HG03139 (cell line): ENCODE measurements around the gene ADTRP.

Experiments
- ATAC-seq: cut with Tn5 transposase; IDR thresholded peaks from one replicate; pipeline ENCODE4 v1.9.1; 2021; ENCODE audit not compliant: unreplicated experiment

Gene ADTRP

DNA sequence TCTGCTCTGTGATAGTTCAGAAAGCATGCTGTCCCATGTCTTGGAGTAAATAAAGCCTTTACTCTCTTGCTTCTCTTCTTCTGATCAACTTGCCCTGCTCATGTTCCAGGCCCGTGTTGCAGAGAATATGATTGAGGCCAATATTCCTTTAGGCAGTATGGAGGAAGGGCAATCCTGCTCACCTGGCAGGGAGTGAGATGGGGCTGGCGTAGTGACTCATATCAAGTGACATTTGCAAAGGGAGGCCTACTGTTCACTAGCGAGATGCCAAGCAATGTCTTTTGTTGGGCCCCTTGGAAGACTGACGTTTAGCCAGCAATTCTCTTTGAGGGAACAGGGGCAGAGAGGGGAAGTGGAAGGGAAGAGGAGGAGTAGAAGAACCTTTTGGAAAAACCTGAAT, 19.7 kb downstream of the ADTRP start:
- ATAC-seq, result no peak

DNA sequence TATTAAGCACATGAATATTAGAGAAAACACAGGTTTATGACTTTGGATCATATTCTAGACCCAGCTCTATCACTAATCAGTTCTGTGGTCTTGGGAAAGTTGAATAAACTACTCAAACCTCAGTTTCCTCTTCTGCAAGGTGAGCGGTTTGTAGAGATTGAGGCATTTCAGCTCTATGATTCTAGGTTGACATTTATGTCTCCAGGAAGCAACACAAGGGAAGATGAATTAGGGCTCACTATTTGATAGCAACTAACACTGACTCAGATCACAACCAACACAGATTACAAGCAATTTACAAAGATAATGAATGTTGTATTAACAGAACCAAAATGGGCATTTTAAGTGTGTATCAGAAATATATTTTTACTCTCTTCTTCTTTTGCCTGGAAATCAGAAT, 21.9 kb downstream of the ADTRP start:
- no peak for ATAC-seq

DNA sequence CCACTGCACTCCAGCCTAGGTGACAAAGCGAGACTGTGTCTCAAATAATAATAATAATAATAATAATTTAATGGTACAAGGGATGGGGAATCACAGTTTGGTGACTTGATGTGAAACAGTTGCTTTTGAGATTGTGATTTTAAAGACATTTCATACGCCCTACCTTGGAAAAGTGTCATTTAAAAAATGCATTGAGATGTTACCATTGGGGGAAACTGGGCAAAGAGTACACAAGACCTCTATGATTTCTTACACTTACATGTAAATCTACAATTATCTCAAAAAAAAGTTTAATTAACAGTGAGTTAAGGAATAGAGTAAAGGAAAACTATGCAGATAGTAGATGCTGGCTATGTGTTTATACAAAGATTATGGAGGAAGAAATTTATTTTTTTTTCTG, 22.3 kb downstream of the ADTRP start:
- no peak for ATAC-seq

DNA sequence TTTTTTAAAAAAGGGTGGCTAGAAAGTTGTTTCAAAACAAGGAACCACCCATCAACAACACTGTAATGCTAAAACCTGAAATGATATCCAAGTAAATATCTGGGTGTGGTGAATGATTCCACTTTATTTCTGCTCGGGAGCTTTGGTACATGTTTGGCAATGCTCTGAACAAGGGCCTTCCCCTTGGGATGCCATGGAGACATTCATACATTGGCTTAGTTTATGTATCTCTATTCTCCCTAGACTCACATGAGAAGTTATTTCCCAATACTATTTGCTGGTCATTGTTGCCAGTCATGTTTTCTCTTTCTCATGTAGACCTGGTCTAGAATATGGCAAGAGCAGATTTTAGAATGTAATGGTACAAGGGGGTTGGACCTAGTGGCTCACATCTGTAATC, 22.9 kb downstream of the ADTRP start:
- no peak for ATAC-seq

DNA sequence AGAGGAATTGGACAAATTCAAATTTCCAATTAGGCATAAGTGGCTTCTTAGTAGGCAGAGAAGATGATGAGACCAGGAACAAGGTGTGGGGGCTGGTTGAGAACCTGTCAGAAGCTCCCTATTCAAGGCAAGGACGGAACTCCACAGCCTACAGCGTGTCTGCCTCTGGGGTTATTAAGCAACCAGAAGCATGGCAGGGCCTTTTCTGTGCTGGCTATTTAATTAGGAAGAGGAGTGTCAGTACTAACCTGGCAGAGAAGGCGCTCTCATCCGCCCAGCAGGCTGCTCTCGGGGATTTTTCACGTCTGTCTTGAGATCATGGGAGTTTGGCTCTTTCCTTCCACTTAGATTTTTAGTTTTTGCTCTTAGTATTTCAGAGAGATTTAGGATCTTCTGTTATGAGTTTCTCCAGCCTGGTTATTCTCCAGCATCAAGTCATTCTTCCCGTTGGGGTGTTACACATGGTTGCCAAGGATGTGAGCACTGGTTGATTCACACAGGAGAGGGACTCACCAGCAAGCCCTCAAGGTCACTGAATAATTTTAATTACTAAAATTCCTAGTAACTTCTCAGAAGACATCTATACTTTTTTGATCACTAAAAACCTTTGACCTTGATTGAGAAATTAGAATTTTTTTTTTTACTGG, 23.9 kb downstream of the ADTRP start:
- ATAC-seq, result no peak

DNA sequence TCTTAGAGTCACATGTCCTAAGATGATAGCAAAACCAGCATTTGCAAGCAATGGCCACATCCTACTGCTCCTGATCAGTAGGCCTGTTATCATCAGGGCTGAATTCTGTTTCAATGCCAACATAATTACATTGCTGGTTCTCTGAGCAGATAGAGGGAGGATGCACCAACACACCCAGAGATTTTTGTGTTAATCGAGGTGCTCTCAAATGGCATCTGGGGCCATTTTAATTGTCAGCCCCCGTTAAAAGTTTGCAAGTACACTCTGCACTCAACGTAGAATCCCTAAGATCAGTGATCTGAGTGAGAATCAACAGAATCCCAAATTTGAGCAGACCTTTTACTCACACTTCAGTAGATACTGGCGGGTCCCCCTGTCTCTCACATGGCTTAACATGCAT, 24.8 kb downstream of the ADTRP start:
- ATAC-seq, result no peak

DNA sequence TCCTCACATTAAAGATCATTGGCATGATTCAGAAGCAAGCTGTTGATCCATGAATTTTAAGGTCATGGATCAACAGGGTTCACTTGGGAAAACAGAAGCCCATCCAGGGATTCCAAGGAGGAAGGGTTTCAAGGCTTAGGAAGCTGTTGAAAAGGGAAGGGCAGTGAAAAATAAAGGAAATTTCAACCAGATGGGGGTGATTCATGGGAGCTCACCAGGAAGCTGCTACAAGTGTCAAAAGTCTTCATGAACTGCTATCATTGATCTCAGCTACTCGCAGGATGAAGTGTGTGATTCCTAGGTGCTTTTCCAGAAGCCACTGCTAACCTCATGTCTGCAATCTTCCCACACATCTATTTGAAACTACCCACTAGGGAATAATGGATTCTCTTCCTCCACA, 26.2 kb downstream of the ADTRP start:
- ATAC-seq, result no peak

DNA sequence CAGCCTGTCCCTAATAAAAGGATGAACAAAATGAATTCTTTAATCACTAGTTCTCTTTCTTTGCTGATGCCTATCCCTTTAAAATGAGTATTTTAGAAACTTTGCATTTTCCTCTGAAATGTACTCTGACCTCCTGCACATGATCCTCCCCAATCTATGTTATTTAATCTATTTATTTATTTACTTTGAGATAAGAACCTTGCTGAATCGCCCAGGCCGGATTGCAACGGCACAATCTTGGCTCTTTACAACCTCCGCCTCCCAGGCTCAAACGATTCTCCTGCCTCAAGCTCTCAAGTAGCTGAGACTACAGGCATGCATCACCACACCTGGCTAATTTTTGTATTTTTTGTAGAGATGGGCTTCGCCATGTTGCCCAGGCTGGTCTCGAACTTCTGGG, 27.9 kb downstream of the ADTRP start:
- ATAC-seq, result no peak

DNA sequence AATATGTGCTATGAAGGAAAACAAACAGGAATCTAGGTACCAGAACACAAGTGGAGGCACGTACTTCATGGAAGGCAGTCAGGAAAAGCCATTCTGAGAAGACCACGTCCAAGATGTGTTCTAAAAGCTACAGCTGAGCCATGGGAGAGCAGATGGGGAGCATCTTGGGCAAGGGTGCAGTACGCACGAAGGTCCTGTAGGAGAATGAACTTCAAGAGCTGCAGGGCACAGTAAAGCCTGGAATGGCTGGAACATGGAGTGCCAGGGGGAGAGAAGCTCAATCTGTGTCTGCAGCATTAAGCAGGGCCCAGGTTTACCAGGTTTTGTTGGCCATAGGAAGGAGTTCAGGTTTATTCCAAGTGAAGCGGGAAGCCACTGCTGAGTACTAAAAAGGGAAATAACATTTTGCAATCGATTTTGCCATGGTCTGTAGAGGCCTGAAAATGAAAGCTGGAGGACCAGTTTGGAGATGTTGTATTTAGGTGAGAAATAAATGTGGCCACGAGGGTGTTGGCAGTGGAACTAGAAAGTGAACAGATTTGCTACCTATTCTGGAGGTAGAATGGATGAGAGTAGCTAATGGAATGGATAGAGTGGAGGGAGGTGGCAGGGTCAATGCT, 29.9 kb downstream of the ADTRP start:
- no peak for ATAC-seq

DNA sequence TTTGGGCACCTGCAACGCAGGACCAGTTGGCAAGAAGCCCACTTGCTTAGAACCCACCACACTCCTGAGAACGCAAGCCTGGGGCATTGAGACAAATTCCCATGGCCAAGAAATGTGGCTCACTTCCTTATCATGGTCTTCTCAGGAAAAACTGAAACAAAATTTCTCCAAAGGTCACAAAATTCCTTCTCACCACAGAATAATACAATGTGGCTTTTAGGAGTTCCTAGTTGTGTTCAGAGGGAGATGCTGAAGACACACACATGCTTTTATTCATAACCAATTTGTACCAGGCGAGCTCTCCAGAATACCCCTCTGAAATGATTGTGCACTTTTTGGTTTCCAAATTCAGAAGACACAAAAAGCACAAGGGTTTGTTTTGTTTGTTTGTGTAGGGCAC, 31.6 kb downstream of the ADTRP start:
- no peak for ATAC-seq

DNA sequence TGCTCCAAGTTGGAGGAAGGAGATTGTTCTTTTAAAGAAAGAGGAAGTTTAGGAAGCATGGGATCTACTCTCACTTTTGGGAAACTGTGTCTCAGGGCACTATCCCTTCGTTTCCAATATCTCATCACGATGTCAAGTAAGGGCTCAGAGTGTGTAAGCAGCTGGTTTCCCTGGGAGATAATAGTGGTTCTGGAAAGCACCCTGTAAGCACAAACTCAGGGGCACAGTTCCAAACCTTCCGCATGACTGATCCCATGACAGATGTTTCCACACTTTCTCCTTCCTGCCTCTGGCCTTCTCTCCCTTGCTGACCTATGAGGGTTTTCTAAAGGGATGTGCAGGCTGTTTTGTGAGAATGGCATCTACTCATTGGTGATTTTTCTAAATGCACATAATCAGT, 33.9 kb downstream of the ADTRP start:
- no peak for ATAC-seq

DNA sequence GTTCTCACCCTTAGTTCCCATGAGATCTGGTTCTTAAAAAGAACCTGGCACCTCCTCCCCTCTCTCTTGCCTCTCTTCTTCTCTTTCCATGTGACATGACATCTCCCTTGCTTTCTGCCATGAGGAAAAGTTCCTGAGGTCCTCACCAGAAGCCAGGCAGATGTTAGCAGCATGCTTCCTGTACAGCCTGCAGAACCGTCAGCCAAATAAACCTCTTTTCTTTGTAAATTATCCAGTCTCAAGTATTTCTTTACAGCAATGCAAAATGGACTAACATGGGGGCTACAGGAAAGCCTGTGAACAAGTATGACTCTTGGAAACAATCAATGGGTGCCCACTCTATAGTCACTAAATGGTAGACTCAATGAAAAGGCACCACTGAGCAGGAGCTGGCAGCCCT, 34.5 kb downstream of the ADTRP start:
- ATAC-seq, result no peak

DNA sequence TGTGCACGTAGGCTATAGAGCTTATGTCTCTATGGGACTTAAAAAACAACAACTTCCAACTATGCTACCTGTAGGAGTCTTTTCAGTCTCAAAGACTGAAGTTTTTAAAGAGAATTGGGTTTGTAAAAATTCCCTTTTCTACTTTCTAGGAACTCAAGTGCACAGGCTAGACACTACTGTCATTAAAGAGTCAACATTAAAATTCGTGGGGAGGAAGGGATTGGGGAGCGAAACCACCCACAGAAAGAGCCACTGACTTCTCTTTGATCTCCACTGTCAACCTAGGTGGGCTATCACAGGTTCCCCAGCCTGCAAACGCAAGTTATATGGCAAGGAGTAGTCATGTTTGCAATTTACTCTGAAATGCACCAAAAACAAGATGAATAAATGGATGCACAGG, 37.7 kb downstream of the ADTRP start:
- ATAC-seq, result no peak

DNA sequence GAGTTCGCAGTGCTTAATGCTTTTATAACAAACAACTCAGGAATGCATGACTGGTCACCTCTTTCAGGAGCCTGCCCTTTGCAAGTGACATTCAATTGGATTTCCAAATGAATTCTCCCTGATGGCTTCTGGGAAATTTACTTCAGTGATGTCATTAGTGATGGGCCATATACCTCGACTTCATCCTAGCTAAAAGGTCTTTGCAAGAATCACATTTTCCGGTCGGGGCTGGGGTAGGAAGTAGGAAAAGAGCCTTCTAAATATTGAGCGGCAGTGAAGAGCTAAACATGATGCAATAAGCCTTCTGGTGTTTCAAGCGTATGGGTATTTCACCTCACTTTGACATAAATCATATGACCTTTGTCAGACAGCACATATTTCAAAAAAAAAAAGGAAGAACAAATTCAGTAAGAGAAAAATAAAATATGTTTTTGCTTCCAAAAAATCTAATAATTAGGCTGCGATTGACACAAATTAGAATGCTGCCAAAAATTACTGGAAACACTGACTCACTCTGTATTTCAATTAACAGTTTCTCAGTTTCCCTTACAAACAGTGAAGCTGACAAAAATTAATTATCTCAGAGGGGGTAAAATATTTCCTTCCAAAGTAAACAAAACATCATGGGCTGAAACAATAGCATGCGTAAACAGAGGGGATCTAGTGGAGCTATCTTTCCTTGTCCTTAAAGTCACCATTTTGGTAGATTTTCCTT, 39.8 kb downstream of the ADTRP start:
- ATAC-seq, result no peak

DNA sequence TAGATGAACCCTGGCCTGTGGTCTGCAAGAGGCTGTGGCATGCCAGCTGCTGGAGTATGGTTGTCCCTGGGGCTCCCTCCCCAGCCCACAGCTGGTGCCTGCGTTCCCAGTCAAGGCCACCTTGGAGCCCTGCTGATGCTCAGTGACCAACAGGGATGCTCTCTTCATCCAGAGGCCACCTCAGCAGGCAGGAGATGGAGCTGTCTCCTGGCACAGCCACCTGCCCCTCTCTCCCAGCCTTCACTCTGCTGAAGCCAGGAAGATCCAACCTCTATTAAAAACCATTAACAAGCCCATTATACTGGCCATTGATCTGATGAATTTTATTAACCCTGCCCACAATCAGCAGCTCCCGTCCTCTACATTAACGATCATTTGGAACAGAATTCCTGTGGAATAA, 40.4 kb downstream of the ADTRP start:
- ATAC-seq, result no peak

DNA sequence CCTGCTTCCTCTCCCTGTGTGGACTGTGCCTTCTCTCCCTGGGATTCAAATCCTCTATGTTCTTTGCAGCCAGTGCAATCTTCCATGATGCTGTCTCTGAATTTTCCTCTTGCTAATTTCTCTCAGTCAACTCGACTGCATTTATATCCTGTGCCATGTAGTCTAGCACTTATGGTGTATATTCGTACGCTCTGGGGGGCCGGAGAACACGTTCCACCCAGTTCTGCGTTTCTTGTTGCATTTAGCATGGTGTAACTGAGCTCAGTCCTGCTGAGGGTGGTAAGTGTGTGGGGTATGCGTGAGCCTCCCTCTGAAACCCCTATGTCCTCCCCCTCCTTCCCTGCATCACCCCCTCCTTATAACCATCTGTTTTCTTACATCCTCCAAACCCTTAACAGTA, 42.0 kb downstream of the ADTRP start:
- no peak for ATAC-seq

DNA sequence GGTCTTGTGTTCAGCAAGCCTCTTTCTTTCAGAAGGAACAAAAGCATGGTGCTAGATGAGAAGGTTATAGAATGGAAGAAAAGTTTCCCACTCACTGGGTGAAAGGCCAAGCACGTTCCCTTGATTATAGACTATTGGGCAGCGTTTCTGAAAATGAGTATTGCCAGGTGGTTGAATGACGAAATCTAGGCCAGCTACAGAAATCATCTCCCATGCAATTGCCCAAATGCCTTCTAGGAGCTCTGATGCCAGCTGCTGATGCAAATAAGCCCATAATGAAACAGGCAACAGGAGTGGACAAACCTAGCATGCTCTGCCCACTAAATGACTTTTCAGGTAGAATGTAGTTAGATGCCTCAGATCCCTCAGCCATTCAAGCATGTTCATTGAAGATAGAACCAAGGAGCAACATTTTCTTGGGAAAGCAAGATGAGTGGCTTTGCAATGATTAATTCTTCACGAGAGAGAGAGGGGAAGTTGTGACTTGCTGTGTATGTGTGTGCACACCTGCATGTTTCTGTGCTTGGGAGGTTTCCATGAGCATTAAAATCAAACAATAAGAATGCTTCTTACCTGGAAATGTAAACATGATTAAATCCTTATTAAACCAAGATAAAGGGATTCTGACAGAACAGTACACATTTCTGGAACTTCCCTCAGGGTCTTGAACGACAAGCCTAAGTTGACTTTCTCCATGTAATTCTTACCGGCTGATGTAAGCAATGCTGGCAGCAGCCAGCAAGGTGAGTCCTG, 43.6 kb downstream of the ADTRP start:
- no peak for ATAC-seq

DNA sequence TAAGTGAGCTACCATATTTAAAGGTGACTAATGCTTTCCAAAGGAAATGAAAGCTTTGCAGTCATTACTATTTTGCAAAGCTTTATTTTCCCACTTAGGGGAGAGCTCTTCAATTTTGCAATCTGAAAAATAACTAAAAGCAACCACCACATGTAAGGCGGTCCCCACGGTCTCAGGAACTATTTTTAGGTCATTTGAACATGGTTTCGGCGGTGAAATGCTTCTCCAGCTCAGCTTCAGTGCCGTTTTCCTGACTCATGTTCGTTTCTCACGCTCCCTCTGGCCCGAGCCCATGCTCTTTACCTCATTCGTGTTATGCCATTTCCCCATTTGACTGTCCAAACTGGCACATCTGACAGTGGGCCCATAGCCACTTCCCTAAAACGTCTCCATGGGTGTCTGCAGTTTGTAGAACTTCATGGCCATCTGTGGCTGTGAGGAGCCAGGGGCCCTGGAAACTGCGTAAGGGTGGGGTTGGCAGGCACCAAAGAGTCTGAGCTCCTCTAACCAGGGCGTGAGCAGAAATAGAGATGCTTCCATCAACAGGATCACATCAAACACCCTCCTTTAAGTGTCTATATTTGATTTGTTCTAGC, 46.5 kb downstream of the ADTRP start:
- ATAC-seq, result no peak

DNA sequence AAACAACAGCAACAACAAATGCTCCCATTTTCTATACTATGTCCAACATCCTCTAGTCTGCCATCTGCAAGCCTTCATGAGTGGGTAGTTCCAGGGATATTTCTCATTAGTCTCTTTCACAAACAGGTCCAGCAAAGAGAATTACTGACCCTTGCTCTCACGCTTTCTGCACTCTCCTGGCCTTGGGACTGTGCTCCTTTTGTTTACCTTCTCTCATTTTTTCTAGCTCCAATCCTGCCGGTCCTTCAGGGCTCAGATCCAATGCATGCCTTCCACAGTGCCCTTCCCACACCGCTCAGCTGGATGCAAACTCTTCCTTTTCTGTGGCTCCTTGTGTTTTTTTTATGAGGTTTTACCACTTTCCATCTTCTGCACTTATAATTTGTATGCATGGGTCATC, 47.2 kb downstream of the ADTRP start:
- no peak for ATAC-seq

DNA sequence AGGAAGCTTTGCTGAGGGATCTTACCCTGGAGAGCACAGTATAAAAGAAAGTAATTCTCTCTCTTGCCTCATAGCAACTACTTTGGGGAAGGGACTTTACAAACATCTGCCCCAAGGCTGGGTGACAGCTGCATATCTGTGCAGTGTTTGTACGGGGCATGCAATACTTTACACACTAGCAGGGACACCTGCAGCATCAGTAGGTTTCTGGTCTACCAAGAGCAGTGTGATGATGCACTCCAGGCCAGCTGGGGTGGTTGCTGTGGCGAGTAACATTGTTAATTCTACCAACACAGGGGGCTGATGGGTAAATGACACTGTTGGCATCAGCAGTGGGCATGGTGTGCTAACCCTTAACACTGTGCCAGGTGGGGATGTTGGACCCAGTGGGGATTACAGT, 48.0 kb downstream of the ADTRP start:
- ATAC-seq, result peak; percentile 46

DNA sequence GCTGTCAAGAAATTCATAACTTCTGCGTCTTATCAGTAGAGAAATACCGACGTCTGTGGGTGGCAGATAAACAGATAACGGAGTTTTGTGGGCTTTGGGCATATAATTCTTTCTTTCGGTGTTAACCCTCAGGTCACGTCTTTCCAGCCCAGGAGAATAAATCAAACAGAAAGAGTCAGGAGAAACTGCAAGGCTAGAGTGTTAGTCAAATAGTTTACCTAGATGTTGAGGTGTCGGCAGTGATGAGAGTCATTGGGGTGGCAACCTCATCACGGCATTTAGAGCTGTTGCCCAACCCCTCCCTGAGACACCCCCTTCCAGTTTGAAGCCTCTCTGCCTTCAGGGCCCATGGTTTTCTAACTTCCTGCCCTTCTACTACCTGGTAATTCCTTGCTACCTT, 49.5 kb downstream of the ADTRP start:
- no peak for ATAC-seq
